NCI-H82 treated with DMSO at 0.1 percent for 48 hours (cell line): ENCODE measurements around the gene RBPMS2.
A peak's percentile ranks its signal among the peaks of the same experiment; 100 is the strongest.

Source experiments
- DNase-seq: peaks from one replicate; lab custom pipeline; 2025; ENCODE audit not compliant: unreplicated experiment; lab: John Stamatoyannopoulos, UW

RBPMS2 gene

DNA sequence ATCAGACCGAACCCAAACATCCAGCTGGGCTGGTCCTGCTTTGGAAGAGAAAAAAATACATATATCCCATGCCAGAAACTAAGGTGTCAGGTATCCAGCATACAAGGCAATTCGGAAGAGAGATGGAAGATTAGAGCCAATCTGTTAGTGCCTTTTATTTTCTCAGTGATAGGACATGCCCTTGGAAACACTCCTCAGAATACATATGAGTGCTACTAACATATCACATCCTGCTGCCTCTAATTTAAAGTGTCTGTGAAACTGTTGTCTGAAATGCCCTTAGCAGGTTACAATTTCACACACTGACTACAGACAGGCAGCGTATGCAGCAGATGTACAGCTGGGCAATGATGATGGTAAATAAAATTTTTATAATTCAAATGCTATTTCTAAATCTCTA lies 78.9 kb downstream of the RBPMS2 start:
- no peak for DNase-seq

DNA sequence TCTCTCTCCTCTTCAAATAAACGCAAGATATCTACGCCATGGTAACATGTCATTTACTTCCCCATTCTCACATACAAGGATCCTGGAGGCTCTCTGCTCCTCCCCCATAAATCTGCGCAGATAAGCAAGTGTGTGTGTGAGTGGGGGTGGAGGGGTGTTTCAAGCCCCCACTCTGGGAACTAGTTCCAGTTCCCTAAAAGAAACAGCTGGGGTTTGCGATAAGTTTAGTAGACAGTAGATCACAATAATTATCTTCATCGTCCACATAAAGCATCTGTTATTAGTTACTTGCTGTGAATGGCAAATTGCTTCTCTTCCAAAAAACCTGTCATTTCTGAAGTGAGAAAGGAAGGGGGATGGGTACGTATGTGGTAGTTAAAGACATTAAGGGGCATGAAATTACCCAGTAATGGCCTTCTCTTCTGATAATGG lies 79.8 kb downstream of the RBPMS2 start:
- DNase-seq = peak; percentile 48

DNA sequence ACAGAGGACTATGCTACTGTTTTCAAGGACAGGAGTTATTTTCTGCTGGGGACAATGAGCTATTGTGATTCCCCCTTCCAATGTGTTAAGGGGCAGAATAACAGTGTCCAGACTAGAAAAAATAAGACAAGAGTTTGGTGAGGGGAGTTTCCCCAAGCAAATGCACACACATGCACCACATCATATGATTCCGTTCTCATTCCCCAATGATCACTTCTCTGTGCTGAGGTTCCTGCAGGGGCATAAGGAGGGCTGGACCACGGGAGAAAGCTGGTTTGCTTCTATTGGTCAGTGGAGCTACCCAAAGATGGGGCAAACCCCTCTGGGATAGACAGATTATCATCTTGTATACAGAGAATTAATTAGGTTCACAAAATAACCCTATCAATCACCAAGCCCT lies 80.6 kb downstream of the RBPMS2 start:
- no peak for DNase-seq

DNA sequence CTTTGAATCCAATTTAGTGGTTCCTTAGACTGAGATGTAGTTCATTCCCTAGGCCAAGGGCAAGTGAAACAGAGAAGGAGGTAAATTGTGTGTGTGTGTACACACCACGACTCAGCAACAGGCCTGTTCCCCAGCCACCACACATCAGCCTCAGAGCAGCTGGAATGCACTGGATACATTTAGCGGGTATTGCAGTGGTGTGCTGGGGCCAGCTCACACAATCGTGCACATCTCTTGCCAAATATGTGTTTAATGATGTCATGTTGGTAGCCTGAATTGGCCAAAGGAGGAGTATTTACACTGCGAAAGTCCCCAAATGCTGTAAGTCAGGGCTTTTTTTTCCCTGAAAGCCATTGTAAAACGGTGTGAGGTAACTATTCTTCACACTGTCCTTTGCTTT lies 82.3 kb downstream of the RBPMS2 start:
- DNase-seq = no peak

DNA sequence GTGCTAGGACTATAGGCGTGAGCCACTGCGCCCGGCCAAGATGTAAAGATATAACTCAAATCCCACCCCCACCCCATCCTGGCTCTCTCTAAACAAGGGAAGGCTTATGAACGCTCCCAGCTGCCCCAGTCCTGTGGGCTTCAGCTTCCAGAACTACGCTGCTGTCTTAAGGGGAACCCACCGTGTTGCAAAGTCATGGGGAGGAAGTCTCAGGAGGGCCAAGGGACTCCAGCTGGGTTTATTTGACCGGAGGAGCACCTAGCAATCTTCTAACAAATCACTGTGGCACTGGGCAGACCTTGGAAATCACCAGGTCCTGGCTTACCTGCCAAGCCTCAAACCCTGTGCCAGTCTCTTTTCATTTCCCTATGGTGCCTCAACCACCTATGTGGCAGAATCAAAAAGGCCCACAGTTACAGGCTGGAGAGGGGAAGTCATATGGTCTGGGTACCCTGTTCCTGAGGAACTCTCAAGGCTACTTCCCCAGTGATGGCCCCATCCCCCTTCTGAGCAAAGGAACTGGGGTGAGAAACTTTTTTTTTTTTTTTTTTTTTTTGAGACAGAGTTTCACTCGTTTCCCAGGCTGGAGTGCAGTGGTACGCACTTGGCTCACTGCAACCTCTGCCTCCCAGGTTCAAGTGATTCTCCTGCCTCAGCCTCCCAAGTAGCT lies 83.4 kb downstream of the RBPMS2 start:
- DNase-seq = no peak

DNA sequence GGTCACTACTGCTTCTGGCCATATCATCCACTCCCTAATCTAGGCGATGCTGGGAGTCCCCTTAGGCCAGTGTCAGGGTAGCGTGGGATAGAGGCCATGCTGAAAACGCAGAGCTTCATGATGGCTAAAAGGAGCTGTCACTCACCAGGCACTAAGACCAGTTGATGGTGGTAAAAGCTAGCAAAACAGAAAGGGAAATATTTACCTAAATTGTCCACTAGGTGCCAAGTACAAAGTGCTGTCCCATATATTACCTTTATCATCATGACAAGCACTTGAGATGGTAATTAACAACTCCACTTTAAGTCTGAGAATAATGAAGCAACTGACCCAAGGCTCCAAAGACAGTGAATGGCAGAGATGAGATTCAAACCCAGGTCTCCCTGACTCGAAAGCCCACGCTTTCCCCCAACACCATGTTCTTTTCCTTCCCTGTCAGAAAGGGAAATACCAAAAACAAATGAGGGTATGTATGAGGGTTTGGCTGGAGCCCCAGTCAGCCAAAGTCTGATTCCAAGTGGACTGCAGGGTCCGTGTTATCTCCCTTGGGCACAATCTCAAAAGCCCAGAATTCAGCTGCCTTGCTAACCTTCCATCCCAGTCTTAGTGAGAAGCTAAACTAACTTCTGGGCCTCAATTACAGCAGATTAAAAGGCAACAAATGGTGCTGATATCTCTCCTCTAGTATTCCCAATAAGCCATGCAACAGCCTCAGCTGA lies 84.7 kb downstream of the RBPMS2 start:
- no peak for DNase-seq

DNA sequence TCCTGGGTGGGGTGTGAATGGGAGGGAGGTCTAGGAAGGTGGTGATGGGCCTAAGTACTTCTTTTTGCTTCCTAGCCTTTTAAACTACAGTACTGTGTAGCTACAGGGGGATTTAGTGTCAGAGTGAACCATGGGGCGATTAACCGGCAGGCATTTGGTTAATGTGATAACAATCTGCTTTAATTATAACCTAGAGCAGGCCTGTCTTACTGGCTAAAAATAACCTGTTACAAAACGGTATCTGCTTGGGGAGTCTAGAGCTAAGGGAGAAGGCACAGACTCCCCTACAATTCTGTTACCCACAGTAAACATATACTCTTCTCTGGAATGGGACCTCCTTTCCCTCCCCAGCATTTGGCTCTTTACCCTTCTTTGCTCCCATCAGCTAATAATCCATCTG lies 85.4 kb downstream of the RBPMS2 start:
- peak; percentile 61 for DNase-seq
